HepG2 (cell line): ENCODE results near the gene LZTS2. TPM values are rescaled to one million over a fixed set of nuclear protein-coding genes. Genes with fewer than 3 reads are reported as not detected.

Experiments used
- ARNT2 ChIP-seq: sonication (generic); formaldehyde crosslinking; IDR thresholded peaks from 2 replicates; pipeline ENCODE4 v1.8.0; 2022; ENCODE audit warnings: mild to moderate bottlenecking, low read depth, missing genetic modification reagents, moderate library complexity
- KDM2A ChIP-seq: sonication (generic); formaldehyde crosslinking; IDR thresholded peaks from 2 replicates; pipeline ENCODE4 v1.4.0; 2020; ENCODE audit warnings: low read depth, missing genetic modification reagents, borderline replicate concordance
- REPIN1 ChIP-seq: sonication (generic); formaldehyde crosslinking; IDR thresholded peaks from 2 replicates; pipeline ENCODE4 v1.8.0; 2022; ENCODE audit warnings: missing genetic modification reagents, low read depth, mild to moderate bottlenecking, borderline replicate concordance
- SMAD1 ChIP-seq: sonication (generic); formaldehyde crosslinking; IDR thresholded peaks from 2 replicates; pipeline ENCODE4 v1.4.0; 2020; ENCODE audit warnings: missing genetic modification reagents, low read depth, mild to moderate bottlenecking, borderline replicate concordance
- SP140L ChIP-seq: sonication (generic); formaldehyde crosslinking; IDR thresholded peaks from 2 replicates; pipeline ENCODE4 v1.4.0; 2020; ENCODE audit warnings: missing genetic modification reagents, borderline replicate concordance
- SP4 ChIP-seq: sonication (generic); formaldehyde crosslinking; IDR thresholded peaks from 2 replicates; pipeline ENCODE4 v1.8.1; 2023; ENCODE audit warnings: mild to moderate bottlenecking, missing genetic modification reagents
- TFDP1 ChIP-seq: IDR thresholded peaks from 2 replicates; pipeline ENCODE4 v1.6.1; 2016; ENCODE audit warnings: missing compliant biosample characterization, missing genetic modification reagents, borderline replicate concordance
- ZBTB33 ChIP-seq: sonication (generic); formaldehyde crosslinking; IDR thresholded peaks from 2 replicates; pipeline ENCODE4 v1.4.0; 2020; ENCODE audit warnings: missing genetic modification reagents
- ZNF10 ChIP-seq: sonication (generic); formaldehyde crosslinking; IDR thresholded peaks from 2 replicates; pipeline ENCODE4 v1.4.0; 2020; ENCODE audit warnings: mild to moderate bottlenecking, low read depth, missing genetic modification reagents, borderline replicate concordance
- ZNF205 ChIP-seq: IDR thresholded peaks from 2 replicates; pipeline ENCODE4 v1.6.1; 2018; ENCODE audit warnings: missing biosample characterization, missing genetic modification reagents
- ZNF768 ChIP-seq: sonication (generic); formaldehyde crosslinking; IDR thresholded peaks from 2 replicates; pipeline ENCODE4 v1.4.0; 2020; ENCODE audit warnings: missing genetic modification reagents
- ZNF784 ChIP-seq: sonication (generic); formaldehyde crosslinking; IDR thresholded peaks from 2 replicates; pipeline ENCODE4 v1.5.1; 2020; ENCODE audit warnings: missing genetic modification reagents, mild to moderate bottlenecking, borderline replicate concordance
- ZSCAN29 ChIP-seq: sonication (generic); formaldehyde crosslinking; conservative IDR thresholded peaks from 2 replicates; pipeline ENCODE4 v1.4.0; 2020; ENCODE audit warnings: mild to moderate bottlenecking, missing genetic modification reagents
- polyA plus RNA-seq, 8 experiments: library from polyadenylated mRNA; depleted of rRNA in 3 of 8; stranded (reverse) in 7 of 8; unstranded in 1 of 8; fragments of >200 nt; fragmentation: Illumina TruSeq in 4 of 8; extraction: Trizol in 4 of 8; gene quantifications; 2 replicates each; pipeline versions ENCODE4 v1.2.1 to v1.2.3, GENCODE V29; 2011 to 2016; ENCODE audit warnings: low read depth in 4 of 8, missing spikeins in 1 of 8, mixed read lengths in 1 of 8; ENCODE audit not compliant: insufficient read depth in 1 of 8
- total RNA-seq, 5 experiments: library from RNA; depleted of rRNA; stranded (reverse); fragments of >200 nt; fragmentation: Illumina TruSeq; extraction: Trizol; gene quantifications; 2 replicates each; pipeline ENCODE4 v1.2.3, GENCODE V29; 2016; ENCODE audit warnings: low read depth in 1 of 5
- TF ChIP-seq, protein P1 (sequence below): IDR thresholded peaks from 2 replicates; pipeline ENCODE4 v1.6.1; 2016; ENCODE audit warnings: low read depth, borderline replicate concordance
- TF ChIP-seq, protein P2 (sequence below): sonication (generic); formaldehyde crosslinking; IDR thresholded peaks from 2 replicates; pipeline ENCODE4 v1.8.1; 2023; ENCODE audit warnings: mild to moderate bottlenecking, missing genetic modification reagents
- TF ChIP-seq, protein P3 (sequence below): sonication (generic); formaldehyde crosslinking; IDR thresholded peaks from 2 replicates; pipeline ENCODE4 v1.4.0; 2020; ENCODE audit warnings: mild to moderate bottlenecking, missing genetic modification reagents, borderline replicate concordance

The LZTS2 gene
- total and polyA plus RNA-seq, 2 of the 13 experiments (the other 11 are each of a cell fraction or from before 2014, with no cell fraction given) = 43.6 to 65.6 TPM

DNA sequence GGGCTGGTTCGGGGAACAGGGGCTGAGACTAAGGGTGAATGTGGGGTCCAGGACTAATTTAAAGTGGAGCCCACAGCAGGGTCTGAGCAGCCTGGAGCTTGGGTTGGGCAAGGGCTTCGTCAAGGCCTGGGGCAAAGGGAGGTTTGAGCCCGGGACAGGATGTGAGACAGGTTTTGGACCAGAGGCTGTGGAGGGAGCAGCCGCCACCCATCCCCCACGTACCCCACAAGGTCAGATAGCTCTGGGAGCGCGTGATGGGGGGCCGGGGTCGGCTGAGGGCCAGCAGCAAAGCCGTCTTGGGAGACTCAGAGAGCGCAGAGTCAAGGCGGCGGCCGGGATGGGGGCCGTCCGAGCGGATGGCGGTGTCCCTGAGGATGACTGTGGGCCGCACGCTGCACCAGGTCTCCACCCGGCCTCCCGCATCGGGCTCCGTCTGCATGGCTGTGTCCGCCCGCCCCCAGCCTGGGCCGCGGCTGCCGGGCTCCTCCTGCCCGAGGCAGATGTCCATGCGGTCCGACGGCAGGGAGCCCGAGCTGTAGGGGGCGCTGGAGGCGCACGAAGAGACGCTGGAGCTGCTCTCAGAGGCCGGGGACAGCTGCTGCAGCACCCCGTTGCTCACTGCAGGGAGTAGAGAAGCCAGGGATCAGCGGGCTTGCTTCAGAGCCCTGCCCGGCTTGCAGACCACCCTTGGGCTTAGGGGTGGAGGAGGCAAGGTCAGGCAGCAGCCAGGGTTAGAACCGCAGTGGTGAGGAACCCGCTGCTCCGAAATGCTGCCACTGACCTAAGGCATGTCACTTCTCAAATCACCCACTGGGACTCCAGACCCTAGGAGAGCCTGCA, 19.2 kb downstream of the LZTS2 start (continued):
- TF ChIP-seq ZBTB33 (0 out of 2 replicates have a peak, but pooled peaks have one; percentile 10), REPIN1 (CRISPR knock-in tag) (peak; percentile 62; the same call in 1 of the 2 replicates), KDM2A (CRISPR knock-in tag) (peak; percentile 92), TFDP1 (CRISPR knock-in tag) (peak; percentile 63; the same call in 1 of the 2 replicates), ZNF768 (CRISPR knock-in tag) (peak; percentile 65), SMAD1 (CRISPR knock-in tag) (peak; percentile 58; the same call in 1 of the 2 replicates), ARNT2 (CRISPR knock-in tag) (peak; percentile 90), ZNF205 (peak; percentile 32; the same call in 1 of the 2 replicates), SP4 (CRISPR knock-in tag) (peak; percentile 59), ZNF784 (CRISPR knock-in tag) (no peak), ZSCAN29 (peak; percentile 97), ZNF10 (CRISPR knock-in tag) (no peak), SP140L (CRISPR knock-in tag) (no peak)
- TF ChIP-seq, protein P1, sequence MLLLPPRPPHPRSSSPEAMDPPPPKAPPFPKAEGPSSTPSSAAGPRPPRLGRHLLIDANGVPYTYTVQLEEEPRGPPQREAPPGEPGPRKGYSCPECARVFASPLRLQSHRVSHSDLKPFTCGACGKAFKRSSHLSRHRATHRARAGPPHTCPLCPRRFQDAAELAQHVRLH (CRISPR knock-in tag) = 0 out of 2 replicates have a peak, but pooled peaks have one; percentile 56
- TF ChIP-seq, protein P2, sequence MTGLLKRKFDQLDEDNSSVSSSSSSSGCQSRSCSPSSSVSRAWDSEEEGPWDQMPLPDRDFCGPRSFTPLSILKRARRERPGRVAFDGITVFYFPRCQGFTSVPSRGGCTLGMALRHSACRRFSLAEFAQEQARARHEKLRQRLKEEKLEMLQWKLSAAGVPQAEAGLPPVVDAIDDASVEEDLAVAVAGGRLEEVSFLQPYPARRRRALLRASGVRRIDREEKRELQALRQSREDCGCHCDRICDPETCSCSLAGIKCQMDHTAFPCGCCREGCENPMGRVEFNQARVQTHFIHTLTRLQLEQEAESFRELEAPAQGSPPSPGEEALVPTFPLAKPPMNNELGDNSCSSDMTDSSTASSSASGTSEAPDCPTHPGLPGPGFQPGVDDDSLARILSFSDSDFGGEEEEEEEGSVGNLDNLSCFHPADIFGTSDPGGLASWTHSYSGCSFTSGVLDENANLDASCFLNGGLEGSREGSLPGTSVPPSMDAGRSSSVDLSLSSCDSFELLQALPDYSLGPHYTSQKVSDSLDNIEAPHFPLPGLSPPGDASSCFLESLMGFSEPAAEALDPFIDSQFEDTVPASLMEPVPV (CRISPR knock-in tag) = peak; percentile 75; the same call in 1 of the 2 replicates
- TF ChIP-seq, protein P3, sequence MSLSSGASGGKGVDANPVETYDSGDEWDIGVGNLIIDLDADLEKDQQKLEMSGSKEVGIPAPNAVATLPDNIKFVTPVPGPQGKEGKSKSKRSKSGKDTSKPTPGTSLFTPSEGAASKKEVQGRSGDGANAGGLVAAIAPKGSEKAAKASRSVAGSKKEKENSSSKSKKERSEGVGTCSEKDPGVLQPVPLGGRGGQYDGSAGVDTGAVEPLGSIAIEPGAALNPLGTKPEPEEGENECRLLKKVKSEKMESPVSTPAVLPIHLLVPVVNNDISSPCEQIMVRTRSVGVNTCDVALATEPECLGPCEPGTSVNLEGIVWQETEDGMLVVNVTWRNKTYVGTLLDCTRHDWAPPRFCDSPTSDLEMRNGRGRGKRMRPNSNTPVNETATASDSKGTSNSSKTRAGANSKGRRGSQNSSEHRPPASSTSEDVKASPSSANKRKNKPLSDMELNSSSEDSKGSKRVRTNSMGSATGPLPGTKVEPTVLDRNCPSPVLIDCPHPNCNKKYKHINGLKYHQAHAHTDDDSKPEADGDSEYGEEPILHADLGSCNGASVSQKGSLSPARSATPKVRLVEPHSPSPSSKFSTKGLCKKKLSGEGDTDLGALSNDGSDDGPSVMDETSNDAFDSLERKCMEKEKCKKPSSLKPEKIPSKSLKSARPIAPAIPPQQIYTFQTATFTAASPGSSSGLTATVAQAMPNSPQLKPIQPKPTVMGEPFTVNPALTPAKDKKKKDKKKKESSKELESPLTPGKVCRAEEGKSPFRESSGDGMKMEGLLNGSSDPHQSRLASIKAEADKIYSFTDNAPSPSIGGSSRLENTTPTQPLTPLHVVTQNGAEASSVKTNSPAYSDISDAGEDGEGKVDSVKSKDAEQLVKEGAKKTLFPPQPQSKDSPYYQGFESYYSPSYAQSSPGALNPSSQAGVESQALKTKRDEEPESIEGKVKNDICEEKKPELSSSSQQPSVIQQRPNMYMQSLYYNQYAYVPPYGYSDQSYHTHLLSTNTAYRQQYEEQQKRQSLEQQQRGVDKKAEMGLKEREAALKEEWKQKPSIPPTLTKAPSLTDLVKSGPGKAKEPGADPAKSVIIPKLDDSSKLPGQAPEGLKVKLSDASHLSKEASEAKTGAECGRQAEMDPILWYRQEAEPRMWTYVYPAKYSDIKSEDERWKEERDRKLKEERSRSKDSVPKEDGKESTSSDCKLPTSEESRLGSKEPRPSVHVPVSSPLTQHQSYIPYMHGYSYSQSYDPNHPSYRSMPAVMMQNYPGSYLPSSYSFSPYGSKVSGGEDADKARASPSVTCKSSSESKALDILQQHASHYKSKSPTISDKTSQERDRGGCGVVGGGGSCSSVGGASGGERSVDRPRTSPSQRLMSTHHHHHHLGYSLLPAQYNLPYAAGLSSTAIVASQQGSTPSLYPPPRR (CRISPR knock-in tag) = no peak
